Measurements from ENCODE around the gene UBE2J2. TPM values are rescaled to one million over a fixed set of nuclear protein-coding genes. Genes with fewer than 3 reads are reported as not detected.

The UBE2J2 gene
- total RNA-seq, 1 experiment from 2014 or later, result 83.4 TPM

GRCh38 chr1:1243266-1243660, 30.4 kb downstream of the UBE2J2 start:
- Histone ChIP-seq H3K27me3 (ENCODE audit: insufficient read depth, low read length) (no peaks in the 10 kb centered on the region), H2BK20ac (ENCODE audit: low read depth, low read length, poor library complexity, severe bottlenecking) (no peak overlapping the region), H3K9me3 (ENCODE audit: control insufficient read depth, low read depth, low read length) (no peaks in the 10 kb centered on the region), H2BK15ac (ENCODE audit: low read depth, low read length) (no peak overlapping the region), H2AFZ (ENCODE audit: low read length) (no peak overlapping the region), H3K23ac (ENCODE audit: insufficient read length, low read depth, low read length) (no peak overlapping the region), H3K23me2 (ENCODE audit: insufficient read length, low read depth, low read length, poor library complexity, severe bottlenecking) (no peaks in the 10 kb centered on the region), H3K18ac (ENCODE audit: insufficient read length, low read depth, low read length) (no peak overlapping the region), H3K79me1 (ENCODE audit: insufficient read depth, low read depth, low read length, poor library complexity, severe bottlenecking) (no peaks in the 10 kb centered on the region), H4K20me1 (ENCODE audit: control insufficient read depth, insufficient read depth, insufficient read length) (no peaks in the 10 kb centered on the region), H3K56ac (ENCODE audit: insufficient read length, low read depth, low read length) (no peak overlapping the region), H2BK120ac (ENCODE audit: low read depth, low read length, poor library complexity, severe bottlenecking) (no peak overlapping the region), H3K9ac (ENCODE audit: extremely low read depth, insufficient read length, low read length) (no peak overlapping the region), H3K4ac (ENCODE audit: low read depth, low read length) (no peak overlapping the region), H2BK5ac (ENCODE audit: insufficient read length, low read length) (no peak overlapping the region), H3K79me2 (ENCODE audit: insufficient read depth, low read length) (no peaks in the 10 kb centered on the region), H3K27ac (ENCODE audit: insufficient read length, low read depth, low read length) (no peak overlapping the region), H2AK5ac (ENCODE audit: insufficient read length, low read length) (no peak overlapping the region), H4K91ac (ENCODE audit: insufficient read length, low read depth, low read length) (no peak overlapping the region), H4K5ac (ENCODE audit: insufficient read length, low read depth, low read length) (no peak overlapping the region), H3K14ac (ENCODE audit: insufficient read depth, low read length) (no peak overlapping the region; the same call in 1 of the 2 replicates), H4K8ac (replicated peaks; ENCODE audit: insufficient read length, low read depth, low read length) (no peak overlapping the region), H3T11ph (ENCODE audit: low read length) (no peak overlapping the region), H3K4me1 (ENCODE audit: insufficient read depth, low read length) (no peaks in the 10 kb centered on the region), H3K4me2 (ENCODE audit: insufficient read depth, insufficient read length, low read length) (no peak overlapping the region), H2BK12ac (ENCODE audit: insufficient read length, low read depth, low read length) (no peak overlapping the region)
- TF ChIP-seq, protein P1, sequence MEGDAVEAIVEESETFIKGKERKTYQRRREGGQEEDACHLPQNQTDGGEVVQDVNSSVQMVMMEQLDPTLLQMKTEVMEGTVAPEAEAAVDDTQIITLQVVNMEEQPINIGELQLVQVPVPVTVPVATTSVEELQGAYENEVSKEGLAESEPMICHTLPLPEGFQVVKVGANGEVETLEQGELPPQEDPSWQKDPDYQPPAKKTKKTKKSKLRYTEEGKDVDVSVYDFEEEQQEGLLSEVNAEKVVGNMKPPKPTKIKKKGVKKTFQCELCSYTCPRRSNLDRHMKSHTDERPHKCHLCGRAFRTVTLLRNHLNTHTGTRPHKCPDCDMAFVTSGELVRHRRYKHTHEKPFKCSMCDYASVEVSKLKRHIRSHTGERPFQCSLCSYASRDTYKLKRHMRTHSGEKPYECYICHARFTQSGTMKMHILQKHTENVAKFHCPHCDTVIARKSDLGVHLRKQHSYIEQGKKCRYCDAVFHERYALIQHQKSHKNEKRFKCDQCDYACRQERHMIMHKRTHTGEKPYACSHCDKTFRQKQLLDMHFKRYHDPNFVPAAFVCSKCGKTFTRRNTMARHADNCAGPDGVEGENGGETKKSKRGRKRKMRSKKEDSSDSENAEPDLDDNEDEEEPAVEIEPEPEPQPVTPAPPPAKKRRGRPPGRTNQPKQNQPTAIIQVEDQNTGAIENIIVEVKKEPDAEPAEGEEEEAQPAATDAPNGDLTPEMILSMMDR (conservative IDR thresholded peaks at IDR 0.05), result no peak
- WGBS (ENCODE audit: extremely low coverage, insufficient read length, low lambda C conversion rate), result no CpG with 5 or more reads among the region's 23 CpGs
- no peak overlapping the region for H3K4me3 Mint-ChIP-seq
- H3K27me3 Mint-ChIP-seq (ENCODE audit: low read depth), result peaks cover 15% of the 10 kb centered on the region
- no peak overlapping the region for H3K27ac Mint-ChIP-seq
- no peaks in the 10 kb centered on the region for H3K9me3 Mint-ChIP-seq
- no peak for DNase-seq
- no peaks in the 10 kb centered on the region for H3K36me3 Mint-ChIP-seq (ENCODE audit: insufficient read depth in 1 of 3, low read depth in 3 of 3)
- peaks cover 0 to 4% of the 10 kb centered on the region in 2 experiments; a peak in 2 of 4 replicates for H3K4me1 Mint-ChIP-seq

Measured in H9 (cell line).